ENCODE data around the gene CDK10.

DNA sequence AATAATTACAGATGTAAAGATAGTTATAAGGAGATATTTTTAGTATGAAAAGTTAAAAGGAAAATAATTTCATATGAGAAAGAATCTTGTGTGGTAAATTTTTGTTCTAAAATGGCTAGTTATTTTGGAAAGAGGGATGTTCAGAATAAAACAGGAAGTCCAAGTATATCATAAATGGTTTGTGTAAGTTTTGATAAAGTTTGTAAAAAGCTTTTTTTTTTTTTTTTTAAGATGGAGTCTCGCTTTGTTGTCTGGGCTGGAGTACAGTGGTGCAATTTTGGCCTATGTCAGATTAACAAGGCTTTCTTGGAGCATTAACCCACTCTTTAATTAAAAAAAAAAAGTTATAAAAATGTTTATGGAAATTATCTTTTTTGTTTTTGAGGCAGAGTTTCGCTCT lies 8.2 kb upstream of the CDK10 start:
- TF ChIP-seq E2F6 (IDR thresholded peaks at IDR 0.05; ENCODE audit: borderline replicate concordance in 1 of 2, extremely low read depth in 1 of 2, insufficient read depth in 1 of 2, insufficient read length in 1 of 2, low read depth in 1 of 2, low read length in 1 of 2, poor library complexity in 1 of 2, severe bottlenecking in 1 of 2) (no peak), ZBTB49 (CRISPR knock-in tag; IDR thresholded peaks at IDR 0.05; ENCODE audit: borderline replicate concordance) (no peak), USF2 (CRISPR knock-in tag; IDR thresholded peaks at IDR 0.05) (no peak), CHCHD3 (CRISPR knock-in tag; IDR thresholded peaks at IDR 0.05) (no peak), ZNF274 (IDR thresholded peaks at IDR 0.05; ENCODE audit: borderline replicate concordance, low read depth, low read length) (no peak), HDAC8 (tag; IDR thresholded peaks at IDR 0.05) (no peak), TARDBP (IDR thresholded peaks at IDR 0.05) (no peak), NBN (IDR thresholded peaks at IDR 0.05; ENCODE audit: low read depth) (no peak), NRF1 (conservative IDR thresholded peaks at IDR 0.05 in 1 of 2, IDR thresholded peaks at IDR 0.05 in 1 of 2) (no peak), SMARCE1 (IDR thresholded peaks at IDR 0.05) (no peak)
